Activated T-cell treated with anti-CD3 and anti-CD28 coated beads for 4 hours (primary cell): ENCODE data around the gene POLR2E.

ENCODE experiments used
- DNase-seq: peaks from one replicate; pipeline ENCODE4 v3.0.0-alpha.2; 2020

Gene POLR2E

DNA sequence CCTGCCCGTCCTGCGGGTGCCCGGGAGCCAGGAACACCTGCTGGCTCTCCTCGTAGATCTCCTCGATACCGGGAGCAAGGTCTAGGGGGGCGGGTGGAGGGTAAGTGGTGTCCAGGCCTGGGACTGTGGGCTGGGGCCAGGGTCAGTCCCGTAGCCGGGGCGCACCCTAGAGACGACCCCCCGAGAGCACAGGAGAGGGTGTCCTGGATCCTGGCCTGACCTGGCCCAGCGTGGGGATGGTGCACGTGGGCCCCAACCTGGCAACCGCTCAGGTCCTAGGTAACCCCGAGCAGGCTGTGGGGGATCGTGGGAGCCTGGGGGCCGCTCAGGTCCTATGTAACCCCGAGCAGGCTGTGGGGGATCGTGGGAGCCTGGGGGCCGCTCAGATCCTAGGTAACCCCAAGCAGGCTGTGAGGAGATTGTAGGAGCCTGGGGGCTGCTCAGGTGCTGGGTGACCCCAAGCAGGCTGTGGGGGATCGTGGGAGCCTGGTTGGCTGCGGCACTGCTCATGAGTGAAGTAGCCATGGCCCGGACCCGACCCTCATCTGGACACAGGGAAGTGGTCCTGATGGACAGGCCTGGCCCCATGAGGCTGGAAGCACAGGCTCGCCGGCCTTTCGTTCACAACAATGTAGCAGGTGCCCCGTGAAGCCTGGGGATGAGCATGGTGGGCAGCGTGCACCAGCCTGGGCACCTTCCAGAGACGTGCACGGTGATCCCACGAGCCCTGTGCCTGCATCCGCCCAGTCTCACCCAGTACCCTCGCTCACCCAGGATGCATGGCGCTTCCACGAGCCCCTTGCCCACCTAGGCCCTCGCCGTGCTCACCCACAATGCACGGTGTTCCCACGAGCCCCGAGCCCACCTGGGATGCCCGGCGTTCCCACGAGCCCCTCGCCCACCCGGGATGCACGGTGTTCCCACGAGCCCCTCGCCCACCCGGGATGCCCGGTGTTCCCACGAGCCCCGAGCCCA lies 14.8 kb upstream of the POLR2E start:
- no peak for DNase-seq

DNA sequence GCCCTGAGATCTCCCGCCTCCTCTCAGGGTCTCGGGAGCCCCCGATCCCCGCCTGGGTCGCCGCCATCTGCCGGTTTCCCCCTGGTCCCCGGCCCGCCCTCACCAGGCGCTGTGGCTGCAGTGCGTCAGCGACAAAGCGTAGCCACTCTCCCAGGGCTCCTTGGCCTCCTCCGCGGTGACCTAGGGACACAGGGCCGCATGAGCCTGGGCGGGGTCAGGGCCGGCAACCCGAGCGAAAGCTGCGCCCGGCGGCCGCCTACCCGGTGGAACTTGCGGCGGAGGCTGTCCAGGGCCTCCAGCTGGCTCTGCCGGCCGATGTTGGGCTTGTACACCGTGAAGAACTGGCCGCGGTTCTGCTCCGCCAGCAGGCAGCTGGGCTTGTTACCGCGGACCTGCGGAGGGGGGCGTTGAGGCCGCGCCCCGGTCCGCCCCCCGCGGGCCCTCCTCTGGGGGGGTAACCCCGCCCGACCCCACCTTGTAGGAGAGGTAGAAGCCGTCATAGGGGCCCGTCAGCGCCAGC lies 13.9 kb upstream of the POLR2E start:
- no peak for DNase-seq

DNA sequence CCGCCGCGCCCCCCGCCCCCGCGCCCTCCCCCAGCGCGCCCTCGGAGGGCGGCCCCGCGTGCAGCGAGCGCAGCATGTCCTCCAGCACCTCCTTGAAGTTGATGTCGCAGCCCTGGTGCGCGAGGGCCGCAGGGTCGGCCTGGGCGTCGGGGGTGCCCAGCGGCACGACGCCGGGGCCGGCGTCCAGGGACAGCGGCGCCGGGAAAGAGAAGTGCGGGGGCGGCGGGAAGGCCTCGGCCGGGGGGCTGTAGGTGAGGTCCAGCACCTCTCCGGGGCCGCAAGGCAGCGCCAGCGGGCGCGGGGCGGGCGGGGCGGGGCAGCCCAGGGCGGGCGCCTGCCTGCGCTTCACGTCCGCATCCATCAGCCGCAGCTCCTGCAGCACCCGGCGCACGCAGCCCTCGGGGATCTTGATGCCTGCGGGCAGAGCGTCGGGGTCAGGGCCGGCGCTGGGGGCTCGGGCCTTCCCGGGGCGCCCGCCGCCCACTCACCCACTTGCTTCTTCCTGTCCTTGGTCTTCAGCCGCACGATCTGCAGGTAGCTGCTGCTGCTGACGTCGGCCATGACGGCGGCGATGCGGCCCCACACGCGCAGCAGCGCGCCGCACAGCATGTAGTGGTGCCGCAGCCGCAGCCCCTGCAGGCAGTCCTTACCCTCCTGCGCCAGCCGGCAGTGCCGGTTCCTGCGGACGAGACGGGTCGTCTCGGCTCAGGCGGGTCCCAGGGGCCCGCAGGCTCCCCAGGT lies 13.3 kb upstream of the POLR2E start:
- DNase-seq = no peak

DNA sequence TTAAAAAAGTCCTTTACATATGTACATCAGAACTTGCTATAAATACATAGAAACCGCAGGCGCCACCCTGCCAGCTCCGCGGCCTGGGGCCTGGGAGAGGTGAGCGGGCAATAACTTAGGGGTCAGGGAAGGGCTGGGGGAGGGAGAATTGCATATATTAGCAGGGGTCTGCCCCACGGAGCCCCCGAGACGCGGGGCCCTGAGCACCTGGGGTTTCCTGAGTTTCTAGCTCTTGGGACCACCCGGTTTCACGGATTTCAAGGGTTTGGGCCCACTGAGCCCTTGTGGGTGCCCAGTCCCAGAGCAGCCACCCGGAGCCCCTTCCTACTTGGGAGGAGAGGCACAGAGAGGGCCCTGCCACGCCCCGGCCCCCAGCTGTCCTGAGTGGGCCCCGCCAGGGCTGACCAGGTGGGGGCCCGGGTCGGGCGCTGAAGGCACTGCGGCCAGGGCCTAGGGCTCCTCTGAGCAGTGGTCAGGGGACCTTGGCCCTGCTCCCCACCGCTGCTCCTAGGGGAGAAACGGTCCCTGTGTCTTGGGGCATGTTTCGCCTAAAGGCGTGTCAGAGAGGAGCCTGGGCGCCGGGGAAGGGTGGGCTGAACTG lies 12.6 kb upstream of the POLR2E start:
- no peak for DNase-seq

DNA sequence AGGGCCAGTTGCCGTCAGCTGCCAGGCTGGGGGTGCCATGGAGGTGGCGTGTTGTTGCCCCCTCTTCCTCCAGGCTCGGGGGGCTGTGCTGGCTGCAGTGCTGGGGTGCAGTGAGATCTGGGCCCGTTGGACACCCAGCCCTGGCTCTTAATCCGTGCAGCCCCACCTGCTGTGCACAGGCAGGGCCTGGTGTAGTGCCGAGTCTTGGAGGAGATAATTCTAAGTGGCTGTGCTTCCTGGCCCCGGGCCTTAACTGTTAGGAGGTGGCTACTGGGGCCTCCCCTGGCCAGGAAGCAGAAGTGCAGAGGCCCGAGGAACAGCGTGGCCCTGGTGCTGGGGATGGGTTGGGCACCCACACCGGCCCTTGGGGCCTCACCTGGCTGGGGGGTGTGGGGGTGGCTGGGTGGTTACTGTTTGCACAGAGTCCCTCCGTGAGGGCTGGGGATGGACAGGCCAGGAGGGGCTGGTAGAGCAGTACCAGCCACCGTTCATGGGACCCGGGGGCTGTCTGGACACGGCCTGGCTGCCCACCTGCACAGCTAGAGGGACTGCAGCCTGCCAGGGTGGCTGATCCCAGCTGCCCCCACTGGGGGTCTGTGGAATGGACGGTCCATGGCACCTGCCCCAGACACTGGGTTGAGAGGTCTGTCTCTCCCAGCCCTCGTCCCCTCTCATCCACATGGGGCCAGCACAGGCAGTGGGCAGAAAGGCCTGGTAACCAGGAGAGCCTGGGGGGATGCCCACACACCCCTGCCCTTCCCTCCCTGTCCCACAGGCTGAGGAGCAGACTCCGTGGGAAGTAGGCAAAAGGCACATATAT lies 11.9 kb upstream of the POLR2E start:
- DNase-seq = no peak

DNA sequence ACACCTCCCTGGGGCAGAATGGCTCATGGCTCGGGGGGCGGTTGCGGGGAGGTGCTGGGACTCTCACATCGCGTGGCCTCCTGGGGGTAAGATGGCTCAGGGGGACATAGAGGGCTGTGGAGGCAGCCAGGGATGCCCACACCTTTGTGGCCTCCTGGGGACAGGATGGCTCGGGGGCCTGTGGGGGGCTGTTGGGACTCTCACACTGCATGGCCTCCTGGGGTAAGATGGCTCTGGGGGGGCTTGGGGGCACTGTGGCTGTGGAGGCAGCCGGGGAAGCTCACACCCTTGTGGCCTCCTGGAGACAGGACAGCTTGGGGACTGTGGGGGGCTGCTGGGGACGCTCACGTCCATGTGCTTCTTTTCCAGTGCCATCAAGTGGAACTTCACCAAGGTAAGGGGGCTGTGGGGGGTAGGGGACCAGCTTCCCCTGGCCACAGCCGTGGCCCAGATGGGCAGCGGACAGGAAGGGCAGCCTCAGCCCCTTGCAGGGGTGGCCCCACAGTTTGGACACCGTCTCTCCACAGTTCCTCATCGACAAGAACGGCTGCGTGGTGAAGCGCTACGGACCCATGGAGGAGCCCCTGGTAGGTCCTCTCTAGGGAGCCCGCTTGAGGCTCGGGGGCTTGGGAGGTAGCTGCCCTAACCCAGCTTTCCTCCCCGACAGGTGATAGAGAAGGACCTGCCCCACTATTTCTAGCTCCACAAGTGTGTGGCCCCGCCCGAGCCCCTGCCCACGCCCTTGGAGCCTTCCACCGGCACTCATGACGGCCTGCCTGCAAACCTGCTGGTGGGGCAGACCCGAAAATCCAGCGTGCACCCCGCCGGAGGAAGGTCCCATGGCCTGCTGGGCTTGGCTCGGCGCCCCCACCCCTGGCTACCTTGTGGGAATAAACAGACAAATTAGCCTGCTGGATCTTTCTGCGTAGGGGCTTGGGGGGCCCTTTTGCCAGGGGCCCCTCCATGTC lies 11.0 kb upstream of the POLR2E start:
- DNase-seq = no peak

DNA sequence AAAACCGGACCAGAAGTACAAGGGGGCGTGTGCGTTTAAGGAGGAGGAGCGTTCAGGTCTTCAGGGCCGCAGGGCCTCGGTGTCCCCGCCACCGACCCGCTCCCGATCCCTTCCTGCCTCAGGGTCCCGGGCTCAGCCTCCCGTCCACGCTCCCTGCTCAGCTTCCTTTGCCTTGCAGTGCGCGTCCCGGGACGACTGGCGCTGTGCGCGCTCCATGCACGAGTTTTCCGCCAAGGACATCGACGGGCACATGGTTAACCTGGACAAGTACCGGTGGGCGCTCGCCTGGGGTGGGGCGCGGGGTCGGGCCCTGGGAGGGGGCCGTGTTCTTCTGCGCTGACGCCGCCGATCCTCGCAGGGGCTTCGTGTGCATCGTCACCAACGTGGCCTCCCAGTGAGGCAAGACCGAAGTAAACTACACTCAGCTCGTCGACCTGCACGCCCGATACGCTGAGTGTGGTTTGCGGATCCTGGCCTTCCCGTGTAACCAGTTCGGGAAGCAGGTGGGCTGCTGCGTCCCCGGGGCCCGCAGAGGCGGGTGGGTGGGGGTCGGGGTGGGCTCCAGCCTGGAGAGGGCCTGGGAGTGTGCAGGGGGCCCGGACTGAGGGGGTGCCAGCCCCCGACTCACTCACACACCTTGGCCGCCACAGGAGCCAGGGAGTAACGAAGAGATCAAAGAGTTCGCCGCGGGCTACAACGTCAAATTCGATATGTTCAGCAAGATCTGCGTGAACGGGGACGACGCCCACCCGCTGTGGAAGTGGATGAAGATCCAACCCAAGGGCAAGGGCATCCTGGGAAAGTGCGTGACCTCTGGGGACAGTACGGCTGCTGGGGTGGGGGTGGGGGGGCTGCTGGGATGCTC lies 10.1 kb upstream of the POLR2E start:
- no peak for DNase-seq

DNA sequence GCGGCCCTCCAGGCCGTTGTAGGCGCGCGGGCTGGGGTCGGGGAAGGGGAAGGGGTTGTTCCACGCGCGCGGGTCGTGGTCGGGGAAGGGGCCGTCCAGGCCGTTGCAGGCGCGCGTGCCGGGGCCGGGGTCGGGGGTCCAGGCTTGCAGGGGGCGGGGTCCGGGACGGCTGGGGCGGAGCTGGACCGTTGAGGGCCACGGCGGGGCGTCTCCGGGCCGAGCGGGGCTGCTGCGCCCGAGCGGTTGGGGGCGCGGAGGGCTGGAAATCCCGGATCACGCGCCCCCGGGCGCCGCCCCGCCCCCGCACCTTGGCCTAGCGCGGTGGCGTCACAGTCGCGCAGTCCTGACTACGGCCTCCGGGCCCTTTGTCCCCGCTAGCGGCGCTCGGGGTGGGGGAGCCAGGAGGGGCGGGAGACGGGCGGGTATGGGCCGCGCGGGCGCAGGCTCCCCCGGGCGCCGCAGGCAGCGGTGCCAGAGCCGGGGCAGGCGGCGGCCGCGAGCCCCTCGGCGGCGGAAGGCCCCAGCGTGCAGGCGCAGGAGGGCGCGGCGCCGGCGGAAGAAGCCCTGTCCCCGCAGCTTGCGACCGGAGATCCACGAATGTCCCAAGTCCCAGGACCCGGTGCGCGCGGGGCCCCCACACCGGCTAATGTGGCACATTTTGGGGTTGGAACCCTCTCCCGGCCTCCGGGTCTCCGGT lies 9.3 kb upstream of the POLR2E start:
- DNase-seq = peak; percentile 57

DNA sequence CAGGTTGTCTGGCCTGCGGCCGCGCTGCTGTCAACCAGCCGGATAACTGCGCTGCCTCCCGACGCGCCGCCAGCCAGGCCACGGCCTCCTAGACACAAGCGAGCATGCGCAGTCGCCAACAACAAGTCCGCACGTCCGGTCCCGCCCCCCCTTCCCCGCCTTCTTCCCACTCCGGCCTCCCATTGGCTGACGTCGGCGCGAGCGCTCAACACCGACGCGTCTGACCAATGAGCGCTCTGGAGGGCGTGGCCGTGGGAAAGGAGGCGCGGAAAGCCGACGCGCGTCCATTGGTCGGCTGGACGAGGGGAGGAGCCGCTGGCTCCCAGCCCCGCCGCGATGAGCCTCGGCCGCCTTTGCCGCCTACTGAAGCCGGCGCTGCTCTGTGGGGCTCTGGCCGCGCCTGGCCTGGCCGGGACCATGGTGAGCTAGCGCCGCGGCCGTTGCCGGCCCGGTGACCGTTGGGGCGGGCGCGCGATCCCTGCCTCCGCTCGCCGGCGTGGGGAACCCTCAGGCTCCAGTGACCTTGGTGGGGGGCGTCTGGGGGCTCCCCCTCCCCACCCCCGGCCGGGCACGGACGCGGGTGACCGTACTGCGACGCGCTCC lies 8.6 kb upstream of the POLR2E start, which contains the start of gene GPX4:
TSS of gene GPX4 (plus strand) at position 287 of the 603 bp plus-strand sequence. CDS start at position 337, 50 bp downstream.
- peak; percentile 97 for DNase-seq

DNA sequence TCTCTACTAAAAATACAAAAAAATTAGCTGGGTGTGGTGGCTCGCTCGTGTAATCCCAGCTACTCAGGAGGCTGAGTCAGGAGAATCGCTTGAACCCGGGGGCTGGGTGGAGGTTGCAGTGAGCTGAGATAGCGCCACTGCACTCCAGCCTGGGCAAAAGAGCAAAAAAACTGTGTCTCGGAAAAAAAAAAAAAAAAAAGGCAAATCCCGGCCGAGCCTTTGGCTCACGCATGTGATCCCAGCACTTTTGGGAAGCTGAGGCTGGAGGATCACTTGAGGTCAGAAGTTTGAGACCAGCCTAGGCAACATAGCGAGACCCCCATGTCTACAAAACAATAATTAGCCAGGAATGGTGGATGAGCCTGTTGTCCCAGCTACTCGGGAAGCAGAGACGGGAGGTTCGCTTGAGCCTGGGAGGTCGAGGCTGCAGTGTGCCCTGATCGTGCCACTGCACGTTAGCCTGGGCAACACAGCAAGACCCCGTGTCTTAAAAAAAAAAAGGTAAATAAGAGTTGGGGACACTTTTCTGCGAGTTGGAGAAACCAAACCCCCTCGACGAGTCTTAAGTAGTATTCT lies 8.0 kb upstream of the POLR2E start:
- no peak for DNase-seq

DNA sequence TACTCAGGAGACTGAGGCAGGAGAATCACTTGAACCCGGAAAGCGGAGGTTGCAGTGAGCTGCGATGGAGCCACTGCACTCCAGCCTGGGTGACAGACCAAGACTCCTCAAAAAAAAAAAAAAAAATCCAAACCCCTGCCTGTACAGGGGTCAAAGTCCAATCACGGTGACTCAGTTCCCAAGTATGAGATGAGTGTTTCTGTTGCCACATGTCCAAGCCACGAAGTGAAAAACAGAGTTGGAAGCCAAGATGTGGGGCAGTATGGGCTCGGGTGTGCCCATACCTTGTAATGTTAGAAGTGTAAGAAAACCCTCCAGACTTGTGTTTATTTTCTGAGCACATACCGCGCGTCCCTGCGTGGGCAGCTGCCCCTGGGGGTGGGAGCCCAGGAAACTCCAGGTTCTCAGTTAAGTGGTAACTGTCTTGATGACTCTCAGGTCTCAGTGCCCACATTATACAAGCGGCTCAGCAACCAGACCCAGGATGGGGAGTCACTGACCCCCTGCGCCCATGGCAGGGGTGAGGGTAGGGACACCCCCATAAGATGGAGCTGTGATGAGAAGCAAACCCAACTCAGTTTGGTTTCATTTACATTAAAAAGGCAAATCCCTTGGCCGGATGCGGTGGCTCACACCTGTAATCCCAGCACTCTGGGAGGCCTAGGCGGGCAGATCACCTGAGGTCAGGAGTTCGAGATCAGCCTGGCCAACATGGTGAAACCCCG lies 7.4 kb upstream of the POLR2E start:
- DNase-seq = peak; percentile 31

DNA sequence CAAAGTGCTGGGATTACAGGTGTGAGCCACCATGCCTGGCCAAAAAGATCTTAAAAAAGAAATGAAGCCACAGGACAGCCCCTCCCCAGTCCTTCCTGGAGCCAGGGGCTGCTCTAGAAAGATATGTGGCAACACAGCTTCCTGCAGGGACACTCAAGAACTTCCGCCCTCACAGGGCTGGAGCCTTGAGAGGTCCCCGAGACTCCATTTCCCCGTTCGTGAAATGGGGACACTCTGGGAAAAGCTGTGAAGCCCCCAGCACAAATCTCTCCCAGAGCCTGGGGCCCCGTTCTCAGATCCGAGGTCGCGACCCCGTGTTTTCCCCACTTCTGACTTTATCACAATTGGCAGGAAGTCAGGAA lies 6.1 kb upstream of the POLR2E start:
- DNase-seq = no peak

DNA sequence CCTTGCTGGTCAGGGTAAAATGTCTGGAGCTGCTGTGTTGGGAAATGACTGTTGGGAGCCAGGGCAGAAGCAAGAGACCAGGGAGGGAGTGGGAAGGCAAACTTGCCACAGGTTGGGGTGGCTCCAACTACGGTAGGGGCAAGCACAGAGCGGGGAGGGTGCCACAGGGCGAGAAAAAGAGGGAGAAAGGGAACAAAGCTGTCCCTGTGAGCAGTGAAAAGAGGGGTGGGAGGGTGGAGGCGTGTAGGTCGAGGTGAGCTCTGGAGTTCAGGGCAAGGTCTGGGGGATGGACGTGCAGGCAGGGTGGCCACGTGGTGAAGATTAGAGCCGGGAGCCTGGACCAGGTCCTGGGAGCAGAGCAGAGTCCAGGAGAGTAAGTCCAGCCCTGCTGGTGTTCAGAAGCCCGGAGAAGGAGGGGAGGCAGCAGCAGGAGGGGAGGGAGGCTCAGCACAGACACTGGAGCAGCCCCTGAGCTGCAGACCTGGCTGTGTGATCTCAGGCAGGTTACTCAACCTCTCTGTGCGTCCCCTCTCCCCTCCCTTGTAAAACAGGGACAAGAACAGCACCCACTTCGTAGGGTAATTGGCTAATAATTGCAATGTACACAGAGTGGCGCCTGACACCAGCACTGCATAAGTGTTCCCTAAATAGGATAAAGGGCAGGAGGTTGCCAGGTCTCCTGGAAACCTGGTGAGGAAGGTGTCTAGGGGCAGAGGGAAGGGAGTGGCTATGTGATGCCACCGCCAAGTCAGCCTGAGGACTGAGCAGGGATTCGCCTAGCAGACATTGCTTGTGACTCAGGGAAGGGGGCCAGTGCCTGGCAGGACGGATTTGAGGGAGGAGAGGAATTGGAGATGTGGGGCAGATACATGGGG lies 3.2 kb upstream of the POLR2E start:
- no peak for DNase-seq

DNA sequence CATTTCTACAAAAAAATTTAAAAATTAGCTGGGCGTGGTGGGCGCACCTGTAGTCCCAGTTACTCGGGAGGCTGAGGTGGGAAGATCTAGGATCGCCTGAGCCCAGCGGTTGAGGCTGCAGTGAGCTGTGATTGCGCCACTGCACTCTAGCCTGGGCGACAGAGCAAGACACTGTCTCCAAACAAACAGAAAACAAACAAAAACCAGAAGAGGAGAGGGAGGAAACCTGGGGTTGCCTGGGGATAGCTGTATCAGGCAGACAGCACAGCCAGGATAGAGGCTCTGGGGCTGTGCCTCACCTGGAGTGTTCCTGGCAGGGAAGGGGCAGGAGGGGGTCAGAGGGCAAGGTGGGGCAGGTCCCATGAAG lies 2.6 kb upstream of the POLR2E start:
- no peak for DNase-seq

DNA sequence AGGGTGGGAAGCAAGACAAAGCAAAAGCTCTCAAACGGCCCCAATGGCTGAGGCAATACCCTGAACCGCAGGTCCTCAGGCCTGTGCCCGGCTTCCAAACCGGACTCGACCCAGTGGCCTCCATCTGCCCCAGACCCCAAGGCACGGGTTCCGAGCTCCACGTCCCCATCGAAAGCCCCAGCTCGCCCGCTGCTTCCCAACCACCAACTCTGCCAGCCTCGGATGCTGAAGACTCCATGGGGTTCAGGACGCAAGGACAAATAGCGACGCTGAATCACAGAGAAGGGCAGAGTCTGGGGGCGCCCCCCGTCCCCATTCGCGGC lies 559 bp downstream of the POLR2E start:
- DNase-seq = no peak

DNA sequence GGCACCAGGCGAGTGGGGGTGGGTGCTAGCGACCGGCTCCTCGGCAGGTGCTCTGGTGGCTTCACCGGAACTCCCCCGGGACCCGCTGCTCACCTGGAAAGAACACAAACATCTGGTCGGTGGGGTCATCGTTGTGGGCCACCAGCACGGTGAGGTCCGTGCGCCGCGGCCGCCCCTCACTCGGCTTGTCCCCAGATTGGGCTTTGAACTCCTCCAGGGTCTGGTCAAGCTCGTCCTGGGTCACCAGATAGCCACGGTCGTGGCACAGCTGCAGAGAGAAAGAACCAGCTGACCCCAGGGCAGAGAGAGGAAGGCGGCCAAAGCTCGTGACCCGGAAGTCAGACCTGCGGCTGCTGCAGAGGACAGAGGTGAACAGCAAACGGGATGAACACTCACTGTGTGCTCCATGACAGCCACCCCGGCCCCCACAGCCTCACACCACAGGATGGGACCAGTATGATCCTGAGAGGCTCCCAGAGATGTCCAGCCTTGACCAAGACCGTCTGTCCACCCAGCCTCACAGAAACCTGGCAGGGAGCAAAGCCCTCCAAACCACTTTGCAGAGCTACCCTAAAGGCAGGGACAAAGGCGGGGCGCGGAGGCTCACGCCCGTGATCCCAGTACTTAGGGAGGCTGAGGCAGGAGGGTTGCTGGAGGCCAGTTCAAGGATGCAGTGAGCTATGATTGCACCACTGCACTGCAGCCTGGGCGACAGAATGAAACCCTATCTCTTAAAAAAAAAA lies 1.2 kb downstream of the POLR2E start:
- DNase-seq = no peak

DNA sequence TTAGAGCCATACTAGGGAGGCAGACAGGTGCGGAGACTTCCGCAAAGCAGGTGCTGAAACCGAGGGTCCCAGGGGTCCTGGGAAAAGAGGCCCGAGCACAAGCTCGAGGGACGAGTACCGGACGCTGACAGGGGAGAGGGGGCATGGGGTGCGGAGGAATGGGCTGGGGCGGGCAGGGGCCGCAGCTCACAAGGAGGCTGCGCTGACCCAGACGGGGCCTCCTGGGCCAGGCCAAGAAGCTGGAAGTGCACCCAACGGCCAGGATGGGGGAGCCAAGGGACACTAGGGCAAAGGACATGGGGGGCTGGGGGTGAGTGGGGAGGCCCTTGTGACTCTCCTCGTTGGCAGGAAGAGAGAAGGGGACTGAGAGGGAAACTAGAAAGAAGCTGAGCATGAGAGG lies 1.8 kb downstream of the POLR2E start:
- no peak for DNase-seq
